ENCODE data around the gene MAD1L1. TPM values are rescaled to one million over a fixed set of nuclear protein-coding genes. Genes with fewer than 3 reads are reported as not detected.

The MAD1L1 gene
- total and polyA plus RNA-seq, 7 experiments from 2014 or later = 112 to 314 (median 136) TPM

- no peak overlapping the region for H3K27ac ChIP-seq (ENCODE audit: low read depth, low read length)
- H3K9me3 ChIP-seq (ENCODE audit: control insufficient read depth in 2 of 3, low read length in 3 of 3) = no peaks in the 10 kb centered on the region
- peaks cover 0 to 13% (median 0%) of the 10 kb centered on the region in 3 experiments for H3K36me3 ChIP-seq (ENCODE audit: control insufficient read depth in 2 of 3, insufficient read depth in 3 of 3, low read length in 3 of 3)
- no peak for DNase-seq
- intact Hi-C loops (cut with micrococcal nuclease) = no loop called here
- no peaks in the 10 kb centered on the region for H3K27me3 ChIP-seq (ENCODE audit: control insufficient read depth in 2 of 2, insufficient read depth in 2 of 2, low read length in 2 of 2)
- Mint-ChIP-seq H3K4me3 (no peak overlapping the region), H3K27ac (peak overlapping the region in 1 of 9 donors; percentile 62), H3K9me3 (no peaks in the 10 kb centered on the region), H3K27me3 (no peaks in the 10 kb centered on the region), H3K4me1 (peaks cover 0 to 5% (median 2%) of the 10 kb centered on the region in 7 donors), H3K36me3 (peaks cover 0 to 8% (median 0%) of the 10 kb centered on the region in 5 donors)
- ChIA-PET POLR2A (no interaction called here), CTCF (no interaction called here)
- no peaks in the 10 kb centered on the region for H3K4me1 ChIP-seq (ENCODE audit: control insufficient read depth in 2 of 2, insufficient read depth in 2 of 2, low read length in 2 of 2)
- H3K4me3 ChIP-seq (ENCODE audit: low read length) = no peak overlapping the region
- ATAC-seq = no peak
Measured at GRCh38 chr7:2012044-2012900, 220.5 kb downstream of the MAD1L1 start.

DNA sequence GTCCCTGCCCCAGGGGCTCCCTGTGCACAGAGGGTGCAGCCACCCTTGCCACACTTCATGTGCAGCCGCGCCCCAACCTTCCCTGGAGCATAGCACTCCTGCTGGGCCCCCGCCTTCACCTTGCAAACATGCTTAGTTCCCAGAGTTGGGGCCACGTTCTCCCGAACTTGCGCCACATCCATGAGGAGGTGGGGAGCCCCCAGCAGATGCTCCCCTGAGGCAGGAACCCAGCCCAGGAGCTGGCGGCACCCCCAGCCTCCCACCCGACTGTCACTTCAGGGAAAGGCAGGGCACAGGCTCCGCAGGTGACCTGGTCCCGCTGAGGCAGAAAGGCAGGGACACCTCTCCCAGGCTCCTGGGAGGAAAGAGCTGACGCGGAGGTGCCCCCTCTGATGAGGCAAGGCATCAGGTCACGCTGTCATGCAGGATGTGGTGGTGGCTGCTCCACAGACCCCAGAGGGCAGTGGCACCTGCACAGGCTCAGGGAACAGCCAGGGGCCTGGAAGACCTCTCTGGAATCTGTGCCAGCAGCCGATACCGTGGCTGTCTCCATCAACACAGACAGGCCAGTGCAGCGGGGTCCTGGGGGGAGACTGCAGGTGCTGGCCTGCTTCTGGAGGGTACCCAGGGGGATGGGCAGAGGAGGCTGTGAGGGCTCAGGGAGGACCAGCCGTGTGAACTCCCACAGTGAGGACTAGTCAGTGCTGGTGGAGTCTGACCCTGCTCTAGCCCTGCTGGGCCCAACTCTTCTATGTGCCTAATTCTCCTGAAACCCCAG is 221.3 kb downstream of the MAD1L1 start:
- DNase-seq = no peak
- no peak overlapping the region for H3K4me3 Mint-ChIP-seq
- no peaks in the 10 kb centered on the region for H3K27me3 ChIP-seq (ENCODE audit: control insufficient read depth in 2 of 2, insufficient read depth in 2 of 2, low read length in 2 of 2)
- no peaks in the 10 kb centered on the region for H3K4me1 ChIP-seq (ENCODE audit: control insufficient read depth in 2 of 2, insufficient read depth in 2 of 2, low read length in 2 of 2)
- H3K27ac ChIP-seq (ENCODE audit: low read depth, low read length) = no peak overlapping the region
- CTCF ChIA-PET = no interaction called here
- H3K9me3 ChIP-seq (ENCODE audit: control insufficient read depth in 2 of 3, low read length in 3 of 3) = no peaks in the 10 kb centered on the region
- POLR2A ChIA-PET = no interaction called here
- no peak for ATAC-seq
- no peaks in the 10 kb centered on the region for H3K27me3 Mint-ChIP-seq
- peaks cover 0 to 8% (median 0%) of the 10 kb centered on the region in 5 donors for H3K36me3 Mint-ChIP-seq
- peaks cover 0 to 13% (median 0%) of the 10 kb centered on the region in 3 experiments for H3K36me3 ChIP-seq (ENCODE audit: control insufficient read depth in 2 of 3, insufficient read depth in 3 of 3, low read length in 3 of 3)
- H3K9me3 Mint-ChIP-seq = no peaks in the 10 kb centered on the region
- no peak overlapping the region for H3K27ac Mint-ChIP-seq
- peaks cover 0 to 7% (median under 1%) of the 10 kb centered on the region in 7 donors for H3K4me1 Mint-ChIP-seq
- intact Hi-C loops (cut with micrococcal nuclease) = no loop called here
- no peak overlapping the region for H3K4me3 ChIP-seq (ENCODE audit: low read length)

- Mint-ChIP-seq H3K4me1 (peaks cover 0 to 12% (median 6%) of the 10 kb centered on the region in 7 donors), H3K27ac (peak overlapping the region in 2 of 9 donors; percentile 51 to 68), H3K9me3 (no peaks in the 10 kb centered on the region), H3K36me3 (peaks cover 0 to 8% (median 0%) of the 10 kb centered on the region in 5 donors), H3K4me3 (no peak overlapping the region), H3K27me3 (no peaks in the 10 kb centered on the region)
- ATAC-seq = no peak
- ChIA-PET POLR2A (no interaction called here), CTCF (interaction anchor here (0.6 kb wide), 1 partner anchor 70 kb away, joined by 4 read pairs; no protein-coding TSS in a partner anchor)
- intact Hi-C loops (cut with micrococcal nuclease) = no loop called here
- Histone ChIP-seq H3K27me3 (ENCODE audit: control insufficient read depth in 2 of 2, insufficient read depth in 2 of 2, low read length in 2 of 2) (no peaks in the 10 kb centered on the region), H3K4me1 (ENCODE audit: control insufficient read depth in 2 of 2, insufficient read depth in 2 of 2, low read length in 2 of 2) (no peaks in the 10 kb centered on the region), H3K27ac (ENCODE audit: low read depth, low read length) (no peak overlapping the region), H3K36me3 (ENCODE audit: control insufficient read depth in 2 of 3, insufficient read depth in 3 of 3, low read length in 3 of 3) (peaks cover 0 to 13% (median 0%) of the 10 kb centered on the region in 3 experiments), H3K4me3 (ENCODE audit: low read length) (no peak overlapping the region), H3K9me3 (ENCODE audit: control insufficient read depth in 2 of 3, low read length in 3 of 3) (no peaks in the 10 kb centered on the region)
- no peak for DNase-seq
Measured at GRCh38 chr7:2010551-2011265, 222.0 kb downstream of the MAD1L1 start.

GRCh38 chr7:2010101-2010500 is 222.6 kb downstream of the MAD1L1 start:
- POLR2A ChIA-PET = no interaction called here
- no peak for DNase-seq

GRCh38 chr7:2009541-2010001 is 223.2 kb downstream of the MAD1L1 start:
- DNase-seq = no peak
- H3K4me3 Mint-ChIP-seq = no peak overlapping the region

More at GRCh38 chr7:2010101-2010500, 222.6 kb downstream of the MAD1L1 start:
- Histone ChIP-seq H3K4me3 (ENCODE audit: low read length) (no peak overlapping the region), H3K9me3 (ENCODE audit: control insufficient read depth in 2 of 3, low read length in 3 of 3) (no peaks in the 10 kb centered on the region), H3K36me3 (ENCODE audit: control insufficient read depth in 2 of 3, insufficient read depth in 3 of 3, low read length in 3 of 3) (peaks cover 0 to 13% (median 0%) of the 10 kb centered on the region in 3 experiments), H3K27me3 (ENCODE audit: control insufficient read depth in 2 of 2, insufficient read depth in 2 of 2, low read length in 2 of 2) (no peaks in the 10 kb centered on the region), H3K27ac (ENCODE audit: low read depth, low read length) (no peak overlapping the region), H3K4me1 (ENCODE audit: control insufficient read depth in 2 of 2, insufficient read depth in 2 of 2, low read length in 2 of 2) (no peaks in the 10 kb centered on the region)
- no peak overlapping the region for H3K4me3 Mint-ChIP-seq
- intact Hi-C loops (cut with micrococcal nuclease) = no loop called here
- H3K9me3 Mint-ChIP-seq = no peaks in the 10 kb centered on the region
- no peaks in the 10 kb centered on the region for H3K27me3 Mint-ChIP-seq
- peaks cover 0 to 16% (median 7%) of the 10 kb centered on the region in 7 donors for H3K4me1 Mint-ChIP-seq
- peaks cover 0 to 11% (median 0%) of the 10 kb centered on the region in 5 donors for H3K36me3 Mint-ChIP-seq
- CTCF ChIA-PET = no interaction called here
- H3K27ac Mint-ChIP-seq = peak overlapping the region in 2 of 9 donors; percentile 51 to 68
- no peak for ATAC-seq

DNA sequence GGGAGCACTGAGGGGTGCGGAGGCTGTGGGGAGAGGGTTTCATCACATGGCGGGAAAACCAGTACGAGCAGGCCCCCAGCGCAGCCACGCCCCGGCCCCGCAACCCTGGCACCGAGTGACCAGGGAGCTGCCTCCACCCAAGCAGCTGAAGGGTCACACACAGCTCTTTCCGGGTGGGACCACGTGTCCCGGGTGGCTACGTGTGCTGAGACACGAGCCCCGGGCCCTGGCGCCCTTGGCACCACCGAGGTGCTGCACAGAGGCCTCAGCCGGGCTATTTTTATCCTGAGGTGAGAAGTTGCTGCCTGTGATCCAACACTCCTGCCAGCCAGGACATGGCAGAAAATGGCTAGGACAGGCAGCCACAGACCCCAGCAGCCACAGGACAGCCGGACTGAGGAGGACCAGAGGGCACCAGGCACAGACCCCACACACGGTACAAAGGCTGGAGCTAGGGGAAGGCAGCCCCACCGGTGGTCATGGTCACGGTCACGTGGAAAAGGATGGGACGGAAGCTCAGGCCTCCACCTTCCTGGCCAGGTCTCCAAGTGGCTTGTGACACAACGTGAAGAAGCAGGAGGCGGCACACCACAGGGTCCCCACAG is 223.7 kb downstream of the MAD1L1 start:
- H3K27me3 ChIP-seq (ENCODE audit: control insufficient read depth in 2 of 2, insufficient read depth in 2 of 2, low read length in 2 of 2) = no peaks in the 10 kb centered on the region
- POLR2A ChIA-PET = no interaction called here
- no peaks in the 10 kb centered on the region for H3K9me3 Mint-ChIP-seq
- H3K4me3 Mint-ChIP-seq = no peak overlapping the region
- H3K27ac Mint-ChIP-seq = no peak overlapping the region
- ATAC-seq = no peak
- H3K9me3 ChIP-seq (ENCODE audit: control insufficient read depth in 2 of 3, low read length in 3 of 3) = no peaks in the 10 kb centered on the region
- peaks cover 0 to 13% (median 0%) of the 10 kb centered on the region in 3 experiments for H3K36me3 ChIP-seq (ENCODE audit: control insufficient read depth in 2 of 3, insufficient read depth in 3 of 3, low read length in 3 of 3)
- intact Hi-C loops (cut with micrococcal nuclease) = no loop called here
- no peak overlapping the region for H3K4me3 ChIP-seq (ENCODE audit: low read length)
- no peaks in the 10 kb centered on the region for H3K4me1 ChIP-seq (ENCODE audit: control insufficient read depth in 2 of 2, insufficient read depth in 2 of 2, low read length in 2 of 2)
- DNase-seq = no peak
- peaks cover 0 to 14% (median 0%) of the 10 kb centered on the region in 5 donors for H3K36me3 Mint-ChIP-seq
- CTCF ChIA-PET = interaction anchor here (0.7 kb wide), 1 partner anchor 25 kb away, joined by 3 read pairs; no protein-coding TSS in a partner anchor
- H3K4me1 Mint-ChIP-seq = peaks cover 0 to 16% (median 7%) of the 10 kb centered on the region in 7 donors
- no peak overlapping the region for H3K27ac ChIP-seq (ENCODE audit: low read depth, low read length)
- no peaks in the 10 kb centered on the region for H3K27me3 Mint-ChIP-seq

More at GRCh38 chr7:2009541-2010001, 223.2 kb downstream of the MAD1L1 start:
- ChIA-PET POLR2A (no interaction called here), CTCF (interaction anchor here (0.7 kb wide), 1 partner anchor 24 kb away, joined by 3 read pairs; no protein-coding TSS in a partner anchor)
- Mint-ChIP-seq H3K27ac (peak overlapping the region in 1 of 9 donors; percentile 68), H3K4me1 (peaks cover 0 to 16% (median 7%) of the 10 kb centered on the region in 7 donors), H3K36me3 (peaks cover 0 to 14% (median 0%) of the 10 kb centered on the region in 5 donors), H3K9me3 (no peaks in the 10 kb centered on the region), H3K27me3 (no peaks in the 10 kb centered on the region)
- intact Hi-C loops (cut with micrococcal nuclease) = no loop called here
- H3K4me3 ChIP-seq (ENCODE audit: low read length) = no peak overlapping the region
- no peaks in the 10 kb centered on the region for H3K27me3 ChIP-seq (ENCODE audit: control insufficient read depth in 2 of 2, insufficient read depth in 2 of 2, low read length in 2 of 2)
- no peak for ATAC-seq
- no peak overlapping the region for H3K27ac ChIP-seq (ENCODE audit: low read depth, low read length)
- no peaks in the 10 kb centered on the region for H3K4me1 ChIP-seq (ENCODE audit: control insufficient read depth in 2 of 2, insufficient read depth in 2 of 2, low read length in 2 of 2)
- H3K36me3 ChIP-seq (ENCODE audit: control insufficient read depth in 2 of 3, insufficient read depth in 3 of 3, low read length in 3 of 3) = peaks cover 0 to 13% (median 0%) of the 10 kb centered on the region in 3 experiments
- no peaks in the 10 kb centered on the region for H3K9me3 ChIP-seq (ENCODE audit: control insufficient read depth in 2 of 3, low read length in 3 of 3)
